HUDEP-2 (cell line): ENCODE results near the gene NLRP2B.
"Not testable (repeated sequence)": the region's sequence is repeated elsewhere in the genome, so short reads cannot be mapped to it uniquely, and the experiment has no call there.

Experiments used
- DNase-seq, 76 experiments: peaks; one replicate each; lab custom pipeline; 2025; ENCODE audit not compliant: unreplicated experiment in 76 of 76; lab: John Stamatoyannopoulos, UW

The NLRP2B gene

DNA sequence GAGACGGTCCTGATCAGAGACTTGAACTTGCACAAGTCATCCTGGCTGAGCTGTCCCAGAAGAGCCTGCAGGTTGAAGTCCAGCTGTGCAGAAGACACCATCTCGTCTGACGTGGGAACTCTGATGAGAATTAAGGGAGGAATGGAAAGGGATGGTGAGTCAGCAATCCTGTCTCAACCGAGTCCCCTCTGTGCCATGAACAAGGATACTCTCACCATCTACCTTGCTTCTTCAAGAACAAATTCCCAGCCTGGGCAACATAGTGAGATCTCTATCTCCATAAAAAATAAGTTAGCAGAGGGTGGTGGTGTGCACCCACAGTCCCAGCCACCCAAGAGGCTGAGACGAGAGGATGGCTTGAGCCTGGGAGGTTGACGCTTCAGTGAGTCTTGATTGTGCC is at the start of gene NLRP2B:
NLRP2B (minus strand) TSS at position 101 of the 400 bp plus-strand sequence.
- no peak for DNase-seq

GRCh38 chrX:57725995-57726394 is 45.9 kb upstream of the NLRP2B start:
- DNase-seq: not testable (repeated sequence)

DNA sequence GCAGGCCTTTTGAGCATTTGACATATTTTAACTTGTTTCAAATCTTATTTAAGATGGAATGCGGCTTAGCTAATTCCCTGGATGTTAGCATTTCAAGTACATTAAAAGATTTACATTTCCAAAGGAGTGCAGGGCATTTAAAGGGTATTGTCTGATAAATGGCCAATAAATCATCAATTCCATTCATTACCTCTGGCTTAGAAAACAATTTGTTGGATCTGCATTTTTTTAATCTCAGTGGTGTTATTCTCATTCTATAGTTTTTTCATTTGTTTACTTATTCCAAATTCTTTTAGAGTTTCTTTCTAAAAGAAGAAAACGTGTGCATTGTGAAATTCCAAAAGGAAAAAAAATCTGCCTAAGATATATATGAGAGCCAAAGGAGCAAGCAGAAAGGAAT is 1.3 kb upstream of the NLRP2B start:
- DNase-seq: no peak

DNA sequence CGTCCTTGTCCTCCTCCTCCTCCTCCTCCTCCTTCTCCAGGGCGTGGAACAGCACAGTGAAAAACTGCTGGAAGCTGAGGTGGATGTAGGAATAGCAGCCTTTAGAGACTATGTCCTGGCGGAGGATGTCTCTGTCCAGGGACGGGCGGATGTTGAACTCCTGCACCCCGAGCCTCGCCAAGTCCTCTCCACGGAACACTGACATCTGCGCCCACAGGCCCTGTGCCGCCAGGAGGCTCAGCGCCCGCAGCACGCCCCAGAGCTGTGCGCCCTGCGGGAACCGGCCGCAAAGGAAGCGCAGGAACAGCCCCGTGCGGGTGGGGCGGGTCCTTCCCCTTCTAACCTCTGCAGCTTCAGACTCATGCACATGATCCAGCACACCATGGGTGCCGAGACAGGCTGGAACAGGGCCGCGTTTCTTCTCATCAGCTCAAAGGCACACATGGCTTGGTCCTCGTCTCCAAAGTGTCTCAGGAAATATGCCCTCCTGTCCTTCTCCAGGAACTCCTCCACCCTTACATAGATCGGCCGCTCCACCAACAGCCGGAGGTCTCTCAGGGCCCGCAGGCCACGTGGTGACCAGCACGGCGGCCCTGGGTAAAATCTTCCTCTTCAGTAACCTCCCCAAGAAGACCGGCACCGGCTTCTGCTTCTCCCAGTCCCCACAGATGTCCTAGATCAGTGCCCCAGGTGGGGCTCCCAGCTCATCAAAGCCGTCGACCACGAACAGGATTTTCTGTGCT is 1.2 kb downstream of the NLRP2B start:
- DNase-seq: no peak

GRCh38 chrX:57677132-57677858 is 2.8 kb downstream of the NLRP2B start:
- DNase-seq: no peak

DNA sequence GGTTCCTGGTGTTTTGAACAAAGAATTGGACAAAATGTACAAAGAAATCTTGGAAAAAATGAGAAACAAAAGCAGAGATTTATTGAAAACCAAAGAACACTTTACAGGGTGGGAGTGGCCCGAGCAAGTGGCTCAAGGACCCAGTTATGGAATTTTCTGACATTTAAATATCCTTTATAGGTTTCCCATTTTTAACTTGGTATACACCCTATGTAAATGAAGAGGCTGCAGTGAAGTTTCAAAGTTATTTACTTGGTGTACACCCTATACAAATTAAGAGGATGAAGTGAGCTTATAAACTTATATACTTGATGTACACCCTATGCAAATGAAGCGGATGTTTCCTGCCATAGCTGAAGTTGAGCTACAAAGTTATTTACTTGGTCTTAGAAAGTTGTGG is 4.7 kb downstream of the NLRP2B start:
- no peak for DNase-seq

DNA sequence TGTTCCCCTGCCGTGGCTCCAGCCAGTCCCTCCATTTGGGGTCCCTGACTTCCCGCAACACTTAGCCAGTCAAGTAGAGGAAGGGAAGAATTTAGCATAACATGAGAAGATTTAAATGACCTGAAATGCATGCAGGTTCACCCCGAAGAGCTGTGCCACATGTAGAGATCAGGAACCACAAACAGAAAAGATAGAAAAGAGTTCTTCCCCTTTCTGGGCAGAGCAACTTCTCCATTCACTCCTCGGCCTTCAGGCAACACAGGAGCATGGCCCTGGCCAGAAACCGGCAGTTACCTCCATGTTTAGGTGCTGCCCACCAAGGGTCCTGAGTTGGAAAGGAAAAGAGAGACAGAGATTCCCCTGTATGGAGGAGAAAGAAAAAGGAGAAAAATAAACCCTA is 5.2 kb downstream of the NLRP2B start:
- no peak for DNase-seq

DNA sequence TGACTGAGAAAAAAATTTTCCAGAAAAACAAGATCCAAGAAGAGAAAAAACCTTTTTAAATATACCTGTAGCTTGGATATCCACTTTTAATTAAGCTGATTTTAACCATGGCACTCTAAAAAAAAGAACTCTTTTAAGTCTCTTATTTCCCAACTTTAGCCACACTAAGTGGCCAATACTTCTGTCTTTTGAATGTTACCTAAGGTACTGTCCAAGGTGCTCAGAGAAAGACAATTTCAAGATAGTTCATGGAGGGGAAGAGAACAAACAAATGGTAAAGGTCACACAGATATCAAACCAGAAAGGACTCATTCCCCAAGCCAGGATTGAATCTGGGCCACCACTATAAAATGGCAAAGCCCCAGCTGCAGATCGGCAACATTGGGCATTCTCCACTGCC is 10.1 kb downstream of the NLRP2B start:
- DNase-seq: no peak

GRCh38 chrX:57667010-57667409 is 13.1 kb downstream of the NLRP2B start:
- DNase-seq: no peak

DNA sequence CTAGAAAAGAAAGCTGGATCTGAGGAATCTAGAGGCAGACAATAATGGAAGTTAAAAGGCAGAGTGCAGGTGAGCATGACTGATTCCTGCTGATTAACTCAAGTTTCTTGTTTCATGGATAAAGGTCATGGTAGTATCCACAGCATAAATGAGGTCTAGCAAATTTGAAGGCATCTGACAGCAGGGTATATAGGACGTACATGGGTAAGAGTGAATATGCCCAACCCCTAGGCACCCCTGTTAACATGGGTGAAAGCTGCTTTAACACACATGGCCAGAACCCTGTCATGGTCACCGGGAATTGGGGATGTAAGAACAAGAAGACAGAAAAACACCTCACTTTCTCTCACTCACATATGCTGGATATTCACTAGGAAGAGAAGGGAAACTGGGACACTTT is 25.0 kb downstream of the NLRP2B start:
- DNase-seq: no peak

DNA sequence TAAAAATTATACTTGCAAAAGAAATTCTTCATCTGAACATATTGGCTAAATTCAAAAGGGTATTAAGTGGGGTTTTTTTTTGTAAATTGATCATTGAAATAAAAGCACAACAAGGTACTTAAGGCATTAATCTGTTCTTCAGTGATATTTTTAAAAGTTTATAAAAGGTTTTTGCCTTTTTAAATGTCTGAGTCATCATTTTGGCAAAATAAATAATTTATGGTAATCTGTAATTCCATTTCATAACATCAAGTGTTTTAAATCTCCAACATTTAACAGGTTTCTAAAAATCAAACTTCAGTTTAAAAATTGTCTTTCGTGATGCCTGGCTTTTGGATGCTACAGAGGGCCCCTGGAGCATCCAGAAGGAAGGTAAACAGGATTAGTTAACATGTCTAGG is 27.4 kb downstream of the NLRP2B start:
- no peak for DNase-seq

- DNase-seq: no peak
Measured at GRCh38 chrX:57651169-57651919, 28.7 kb downstream of the NLRP2B start.

DNA sequence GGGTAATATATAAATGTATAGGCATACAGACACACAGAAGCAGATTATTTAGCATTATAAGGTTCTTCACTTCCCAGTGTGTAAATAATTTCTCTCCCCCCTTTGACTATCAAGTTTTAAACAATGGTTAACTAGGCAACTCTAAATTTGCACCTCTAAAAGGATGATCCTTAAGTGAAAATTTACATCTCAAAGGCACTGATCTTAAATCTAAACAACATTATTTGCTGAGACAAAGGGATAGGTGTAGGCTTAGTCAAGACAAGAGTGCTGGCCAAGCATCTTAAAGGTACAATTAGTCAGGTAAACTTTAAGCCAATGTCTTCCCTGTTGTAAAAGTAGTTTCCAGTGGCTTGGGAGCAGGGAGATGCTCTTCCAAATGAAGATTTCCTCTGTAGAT is 33.0 kb downstream of the NLRP2B start:
- DNase-seq: no peak

GRCh38 chrX:57643698-57644097 is 36.4 kb downstream of the NLRP2B start:
- DNase-seq: no peak

GRCh38 chrX:57641338-57641737 is 38.7 kb downstream of the NLRP2B start:
- no peak for DNase-seq

DNA sequence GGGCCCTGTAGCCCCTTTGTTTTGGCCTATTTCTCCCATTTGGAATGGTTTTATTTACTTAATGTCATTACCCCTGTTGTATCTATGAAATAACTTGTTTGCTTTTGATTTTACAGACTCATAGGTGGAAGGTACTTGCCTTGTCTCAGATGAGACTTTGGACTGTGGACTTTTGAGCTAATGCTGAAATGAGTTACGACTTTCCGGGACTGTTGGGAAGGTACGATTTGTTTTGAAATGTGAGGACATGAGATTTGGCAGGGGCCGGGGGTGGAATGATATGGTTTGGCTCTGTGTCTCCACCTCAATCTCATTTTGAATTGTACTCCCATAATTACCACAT is 39.4 kb downstream of the NLRP2B start:
- no peak for DNase-seq

GRCh38 chrX:57629438-57629837 is 50.6 kb downstream of the NLRP2B start:
- DNase-seq: not testable (repeated sequence)
